ENCODE data around the gene LARGE2. TPM values are rescaled to one million over a fixed set of nuclear protein-coding genes. Genes with fewer than 3 reads are reported as not detected.

The LARGE2 gene
- total and polyA plus RNA-seq, 2 experiments from 2014 or later: 89.8 to 107 TPM

DNA sequence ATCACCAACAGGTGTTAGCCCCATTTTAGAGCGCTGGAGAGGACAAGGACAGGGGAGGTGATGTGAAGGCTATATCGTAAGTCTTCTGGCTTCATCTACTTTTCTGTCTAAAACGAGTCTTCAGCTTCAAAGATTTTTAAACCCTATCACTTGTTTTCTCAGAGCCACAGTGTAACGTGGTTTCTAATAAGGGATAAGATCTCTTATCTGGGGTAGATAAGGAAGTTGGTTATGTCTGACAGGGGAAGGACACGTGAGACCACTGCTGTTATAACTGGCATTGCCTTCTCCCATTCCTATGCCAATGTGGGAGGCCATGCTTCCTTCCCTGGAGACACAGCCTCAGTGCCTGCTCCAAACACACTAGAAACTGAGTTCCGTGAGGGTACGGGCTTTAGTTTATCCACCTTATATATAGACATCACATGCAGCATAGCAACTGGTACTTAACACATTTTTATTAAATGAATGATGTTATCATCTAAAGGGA is 39.3 kb downstream of the LARGE2 start:
- H3K27me3 ChIP-seq (ENCODE audit: insufficient read depth): no peaks in the 10 kb centered on the region
- no peak overlapping the region for H3K27ac Mint-ChIP-seq
- ATAC-seq: no peak

More for the DNA sequence above, 39.3 kb downstream of the LARGE2 start:
- Histone ChIP-seq H3K4me3 (no peak overlapping the region), H3K79me2 (replicated peaks; ENCODE audit: insufficient read depth) (no peaks in the 10 kb centered on the region), H3K36me3 (ENCODE audit: insufficient read depth) (no peaks in the 10 kb centered on the region), H3K9me2 (ENCODE audit: insufficient read depth) (no peaks in the 10 kb centered on the region), H3K4me2 (no peak overlapping the region), H3K27ac (ENCODE audit: low read depth) (no peak overlapping the region), H3F3A (replicated peaks; ENCODE audit: low read depth) (no peaks in the 10 kb centered on the region), H3K4me1 (ENCODE audit: insufficient read depth) (no peaks in the 10 kb centered on the region), H4K20me1 (replicated peaks; ENCODE audit: insufficient read depth) (no peaks in the 10 kb centered on the region), H2AFZ (no peak overlapping the region)
- no peaks in the 10 kb centered on the region for H3K9me3 Mint-ChIP-seq
- H3K4me1 Mint-ChIP-seq: no peaks in the 10 kb centered on the region
- DNase-seq (ENCODE audit: low spot score): no peak
- H3K4me3 Mint-ChIP-seq: no peak overlapping the region
- no peak for TF ChIP-seq CREB1 (CRISPR knock-in tag; IDR thresholded peaks at IDR 0.05; ENCODE audit: low read depth)
- TF ChIP-seq STAT1 (IDR thresholded peaks at IDR 0.05; ENCODE audit: unreplicated experiment): no peak
- TF ChIP-seq ZNF331 (CRISPR knock-in tag; IDR thresholded peaks at IDR 0.05; ENCODE audit: low read depth): no peak
- TF ChIP-seq, protein P1, sequence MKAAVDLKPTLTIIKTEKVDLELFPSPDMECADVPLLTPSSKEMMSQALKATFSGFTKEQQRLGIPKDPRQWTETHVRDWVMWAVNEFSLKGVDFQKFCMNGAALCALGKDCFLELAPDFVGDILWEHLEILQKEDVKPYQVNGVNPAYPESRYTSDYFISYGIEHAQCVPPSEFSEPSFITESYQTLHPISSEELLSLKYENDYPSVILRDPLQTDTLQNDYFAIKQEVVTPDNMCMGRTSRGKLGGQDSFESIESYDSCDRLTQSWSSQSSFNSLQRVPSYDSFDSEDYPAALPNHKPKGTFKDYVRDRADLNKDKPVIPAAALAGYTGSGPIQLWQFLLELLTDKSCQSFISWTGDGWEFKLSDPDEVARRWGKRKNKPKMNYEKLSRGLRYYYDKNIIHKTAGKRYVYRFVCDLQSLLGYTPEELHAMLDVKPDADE (IDR thresholded peaks at IDR 0.05): no peak
- TF ChIP-seq, protein P2, sequence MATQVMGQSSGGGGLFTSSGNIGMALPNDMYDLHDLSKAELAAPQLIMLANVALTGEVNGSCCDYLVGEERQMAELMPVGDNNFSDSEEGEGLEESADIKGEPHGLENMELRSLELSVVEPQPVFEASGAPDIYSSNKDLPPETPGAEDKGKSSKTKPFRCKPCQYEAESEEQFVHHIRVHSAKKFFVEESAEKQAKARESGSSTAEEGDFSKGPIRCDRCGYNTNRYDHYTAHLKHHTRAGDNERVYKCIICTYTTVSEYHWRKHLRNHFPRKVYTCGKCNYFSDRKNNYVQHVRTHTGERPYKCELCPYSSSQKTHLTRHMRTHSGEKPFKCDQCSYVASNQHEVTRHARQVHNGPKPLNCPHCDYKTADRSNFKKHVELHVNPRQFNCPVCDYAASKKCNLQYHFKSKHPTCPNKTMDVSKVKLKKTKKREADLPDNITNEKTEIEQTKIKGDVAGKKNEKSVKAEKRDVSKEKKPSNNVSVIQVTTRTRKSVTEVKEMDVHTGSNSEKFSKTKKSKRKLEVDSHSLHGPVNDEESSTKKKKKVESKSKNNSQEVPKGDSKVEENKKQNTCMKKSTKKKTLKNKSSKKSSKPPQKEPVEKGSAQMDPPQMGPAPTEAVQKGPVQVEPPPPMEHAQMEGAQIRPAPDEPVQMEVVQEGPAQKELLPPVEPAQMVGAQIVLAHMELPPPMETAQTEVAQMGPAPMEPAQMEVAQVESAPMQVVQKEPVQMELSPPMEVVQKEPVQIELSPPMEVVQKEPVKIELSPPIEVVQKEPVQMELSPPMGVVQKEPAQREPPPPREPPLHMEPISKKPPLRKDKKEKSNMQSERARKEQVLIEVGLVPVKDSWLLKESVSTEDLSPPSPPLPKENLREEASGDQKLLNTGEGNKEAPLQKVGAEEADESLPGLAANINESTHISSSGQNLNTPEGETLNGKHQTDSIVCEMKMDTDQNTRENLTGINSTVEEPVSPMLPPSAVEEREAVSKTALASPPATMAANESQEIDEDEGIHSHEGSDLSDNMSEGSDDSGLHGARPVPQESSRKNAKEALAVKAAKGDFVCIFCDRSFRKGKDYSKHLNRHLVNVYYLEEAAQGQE (IDR thresholded peaks at IDR 0.05; ENCODE audit: unreplicated experiment): no peak
- TF ChIP-seq ZNF114 (CRISPR knock-in tag; IDR thresholded peaks at IDR 0.05): no peak
- no peak for TF ChIP-seq JUNB (IDR thresholded peaks at IDR 0.05; ENCODE audit: unreplicated experiment)
- TF ChIP-seq, protein P3, sequence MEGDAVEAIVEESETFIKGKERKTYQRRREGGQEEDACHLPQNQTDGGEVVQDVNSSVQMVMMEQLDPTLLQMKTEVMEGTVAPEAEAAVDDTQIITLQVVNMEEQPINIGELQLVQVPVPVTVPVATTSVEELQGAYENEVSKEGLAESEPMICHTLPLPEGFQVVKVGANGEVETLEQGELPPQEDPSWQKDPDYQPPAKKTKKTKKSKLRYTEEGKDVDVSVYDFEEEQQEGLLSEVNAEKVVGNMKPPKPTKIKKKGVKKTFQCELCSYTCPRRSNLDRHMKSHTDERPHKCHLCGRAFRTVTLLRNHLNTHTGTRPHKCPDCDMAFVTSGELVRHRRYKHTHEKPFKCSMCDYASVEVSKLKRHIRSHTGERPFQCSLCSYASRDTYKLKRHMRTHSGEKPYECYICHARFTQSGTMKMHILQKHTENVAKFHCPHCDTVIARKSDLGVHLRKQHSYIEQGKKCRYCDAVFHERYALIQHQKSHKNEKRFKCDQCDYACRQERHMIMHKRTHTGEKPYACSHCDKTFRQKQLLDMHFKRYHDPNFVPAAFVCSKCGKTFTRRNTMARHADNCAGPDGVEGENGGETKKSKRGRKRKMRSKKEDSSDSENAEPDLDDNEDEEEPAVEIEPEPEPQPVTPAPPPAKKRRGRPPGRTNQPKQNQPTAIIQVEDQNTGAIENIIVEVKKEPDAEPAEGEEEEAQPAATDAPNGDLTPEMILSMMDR (conservative IDR thresholded peaks at IDR 0.05; ENCODE audit: low read depth in 2 of 2): no peak
- peaks cover 14% of the 10 kb centered on the region for H3K36me3 Mint-ChIP-seq (ENCODE audit: low read depth)
- peaks cover 2% of the 10 kb centered on the region for H3K27me3 Mint-ChIP-seq (ENCODE audit: insufficient read depth, low read depth, poor library complexity)
